ENCODE measurements around the gene BCS1L.

GRCh38 chr2:218621007-218621406, 38.5 kb upstream of the BCS1L start:
- TF ChIP-seq CTCF (IDR thresholded peaks at IDR 0.05): no peak
- TF ChIP-seq POLR2AphosphoS5 (IDR thresholded peaks at IDR 0.05): no peak
